ENCODE results near the gene FLNB. TPM values are rescaled to one million over a fixed set of nuclear protein-coding genes. Genes with fewer than 3 reads are reported as not detected.
A peak's percentile ranks its signal among the peaks of the same experiment; 100 is the strongest.

Gene FLNB
- total and polyA plus RNA-seq, 2 of the 13 experiments (the other 11 are each of a cell fraction or from before 2014, with no cell fraction given), result 106 to 130 TPM

DNA sequence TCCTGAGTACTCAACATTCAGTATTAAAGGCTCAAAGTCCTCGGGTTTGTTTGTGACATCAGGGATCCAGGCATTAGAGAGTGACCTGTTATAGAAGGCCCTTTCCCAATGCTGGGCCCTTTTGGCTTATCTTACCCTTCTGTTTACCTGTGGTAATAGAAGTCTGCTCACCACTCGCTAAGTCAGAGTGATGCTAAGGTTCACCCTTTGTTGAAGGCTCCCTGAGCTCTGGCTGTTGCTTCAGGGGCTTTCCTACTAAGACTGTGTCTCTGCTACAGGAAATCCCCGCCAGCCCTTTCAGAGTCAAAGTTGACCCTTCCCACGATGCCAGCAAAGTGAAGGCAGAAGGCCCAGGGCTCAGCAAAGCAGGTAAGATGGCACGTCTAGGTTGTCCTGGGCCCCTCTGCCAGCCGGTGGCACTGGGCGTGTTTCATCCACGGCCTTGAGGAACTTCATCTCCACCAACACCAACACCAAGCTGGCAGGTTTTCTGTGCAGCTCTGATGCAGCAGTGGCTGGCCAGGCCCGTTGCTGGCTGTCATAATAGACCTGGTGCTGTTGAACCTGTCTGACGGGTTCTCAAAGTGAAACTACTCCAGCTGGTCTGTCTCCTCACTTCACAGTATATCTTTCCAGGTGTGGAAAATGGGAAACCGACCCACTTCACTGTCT lies 103.4 kb downstream of the FLNB start (continued):
- TF ChIP-seq, protein P1, sequence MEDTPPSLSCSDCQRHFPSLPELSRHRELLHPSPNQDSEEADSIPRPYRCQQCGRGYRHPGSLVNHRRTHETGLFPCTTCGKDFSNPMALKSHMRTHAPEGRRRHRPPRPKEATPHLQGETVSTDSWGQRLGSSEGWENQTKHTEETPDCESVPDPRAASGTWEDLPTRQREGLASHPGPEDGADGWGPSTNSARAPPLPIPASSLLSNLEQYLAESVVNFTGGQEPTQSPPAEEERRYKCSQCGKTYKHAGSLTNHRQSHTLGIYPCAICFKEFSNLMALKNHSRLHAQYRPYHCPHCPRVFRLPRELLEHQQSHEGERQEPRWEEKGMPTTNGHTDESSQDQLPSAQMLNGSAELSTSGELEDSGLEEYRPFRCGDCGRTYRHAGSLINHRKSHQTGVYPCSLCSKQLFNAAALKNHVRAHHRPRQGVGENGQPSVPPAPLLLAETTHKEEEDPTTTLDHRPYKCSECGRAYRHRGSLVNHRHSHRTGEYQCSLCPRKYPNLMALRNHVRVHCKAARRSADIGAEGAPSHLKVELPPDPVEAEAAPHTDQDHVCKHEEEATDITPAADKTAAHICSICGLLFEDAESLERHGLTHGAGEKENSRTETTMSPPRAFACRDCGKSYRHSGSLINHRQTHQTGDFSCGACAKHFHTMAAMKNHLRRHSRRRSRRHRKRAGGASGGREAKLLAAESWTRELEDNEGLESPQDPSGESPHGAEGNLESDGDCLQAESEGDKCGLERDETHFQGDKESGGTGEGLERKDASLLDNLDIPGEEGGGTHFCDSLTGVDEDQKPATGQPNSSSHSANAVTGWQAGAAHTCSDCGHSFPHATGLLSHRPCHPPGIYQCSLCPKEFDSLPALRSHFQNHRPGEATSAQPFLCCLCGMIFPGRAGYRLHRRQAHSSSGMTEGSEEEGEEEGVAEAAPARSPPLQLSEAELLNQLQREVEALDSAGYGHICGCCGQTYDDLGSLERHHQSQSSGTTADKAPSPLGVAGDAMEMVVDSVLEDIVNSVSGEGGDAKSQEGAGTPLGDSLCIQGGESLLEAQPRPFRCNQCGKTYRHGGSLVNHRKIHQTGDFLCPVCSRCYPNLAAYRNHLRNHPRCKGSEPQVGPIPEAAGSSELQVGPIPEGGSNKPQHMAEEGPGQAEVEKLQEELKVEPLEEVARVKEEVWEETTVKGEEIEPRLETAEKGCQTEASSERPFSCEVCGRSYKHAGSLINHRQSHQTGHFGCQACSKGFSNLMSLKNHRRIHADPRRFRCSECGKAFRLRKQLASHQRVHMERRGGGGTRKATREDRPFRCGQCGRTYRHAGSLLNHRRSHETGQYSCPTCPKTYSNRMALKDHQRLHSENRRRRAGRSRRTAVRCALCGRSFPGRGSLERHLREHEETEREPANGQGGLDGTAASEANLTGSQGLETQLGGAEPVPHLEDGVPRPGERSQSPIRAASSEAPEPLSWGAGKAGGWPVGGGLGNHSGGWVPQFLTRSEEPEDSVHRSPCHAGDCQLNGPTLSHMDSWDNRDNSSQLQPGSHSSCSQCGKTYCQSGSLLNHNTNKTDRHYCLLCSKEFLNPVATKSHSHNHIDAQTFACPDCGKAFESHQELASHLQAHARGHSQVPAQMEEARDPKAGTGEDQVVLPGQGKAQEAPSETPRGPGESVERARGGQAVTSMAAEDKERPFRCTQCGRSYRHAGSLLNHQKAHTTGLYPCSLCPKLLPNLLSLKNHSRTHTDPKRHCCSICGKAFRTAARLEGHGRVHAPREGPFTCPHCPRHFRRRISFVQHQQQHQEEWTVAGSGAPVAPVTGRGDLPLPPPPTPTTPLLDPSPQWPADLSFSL (CRISPR knock-in tag; IDR thresholded peaks at IDR 0.05), result no peak
- TF ChIP-seq ZBTB20 (CRISPR knock-in tag; IDR thresholded peaks at IDR 0.05; ENCODE audit: borderline replicate concordance, low read depth), result no peak
- TF ChIP-seq DPF2 (CRISPR knock-in tag; IDR thresholded peaks at IDR 0.05; ENCODE audit: borderline replicate concordance, low read depth), result 0 out of 2 replicates have a peak, but pooled peaks have one; percentile 23
- TF ChIP-seq ISL2 (CRISPR knock-in tag; IDR thresholded peaks at IDR 0.05), result no peak
- TF ChIP-seq TBP (CRISPR knock-in tag; IDR thresholded peaks at IDR 0.05), result no peak
- TF ChIP-seq ZNF333 (CRISPR knock-in tag; IDR thresholded peaks at IDR 0.05; ENCODE audit: borderline replicate concordance), result no peak
- no peak for TF ChIP-seq THAP11 (CRISPR knock-in tag; IDR thresholded peaks at IDR 0.05)
- TF ChIP-seq ETV6 (CRISPR knock-in tag; conservative IDR thresholded peaks at IDR 0.05), result no peak
- TF ChIP-seq NCOA1 (CRISPR knock-in tag; IDR thresholded peaks at IDR 0.05), result no peak
- no peak for TF ChIP-seq ZNF850 (CRISPR knock-in tag; conservative IDR thresholded peaks at IDR 0.05)
- TF ChIP-seq RORA (CRISPR knock-in tag; IDR thresholded peaks at IDR 0.05), result no peak
- no peak for TF ChIP-seq ZNF775 (CRISPR knock-in tag; IDR thresholded peaks at IDR 0.05; ENCODE audit: borderline replicate concordance)
- TF ChIP-seq CEBPB (IDR thresholded peaks at IDR 0.05; ENCODE audit: borderline replicate concordance, low read depth, low read length), result peak; percentile 4; the same call in 1 of the 2 replicates
- TF ChIP-seq MTF2 (CRISPR knock-in tag; IDR thresholded peaks at IDR 0.05; ENCODE audit: borderline replicate concordance), result no peak
- no peak for TF ChIP-seq TCF12 (IDR thresholded peaks at IDR 0.05)
- TF ChIP-seq TCF12 (CRISPR knock-in tag; IDR thresholded peaks at IDR 0.05), result no peak
- TF ChIP-seq TBX2 (CRISPR knock-in tag; IDR thresholded peaks at IDR 0.05; ENCODE audit: borderline replicate concordance), result peak; percentile 37; the same call in 1 of the 2 replicates
- no peak for TF ChIP-seq ZHX1 (CRISPR knock-in tag; IDR thresholded peaks at IDR 0.05; ENCODE audit: low read depth)
- no peak; the same call in 1 of the 2 replicates for TF ChIP-seq RXRA (CRISPR knock-in tag; IDR thresholded peaks at IDR 0.05)
- no peak for TF ChIP-seq MED8 (CRISPR knock-in tag; IDR thresholded peaks at IDR 0.05; ENCODE audit: insufficient replicate concordance)
- no peak for TF ChIP-seq GABPA (IDR thresholded peaks at IDR 0.05; ENCODE audit: low read depth, low read length)
- no peak for TF ChIP-seq GABPA (CRISPR knock-in tag; IDR thresholded peaks at IDR 0.05; ENCODE audit: low read depth)
